Stomach (tissue), 4 donors: ENCODE measurements around the gene ENTPD2.

Experiments
- CTCF ChIP-seq, 7 experiments: fragments of 450-650 bp in 4 of 7; fragments of 200-600 bp in 3 of 7; sonication (generic) in 3 of 7; IDR thresholded peaks; one replicate each; pipeline ENCODE4 v1.5.1; 2016 to 2019; ENCODE audit warnings: antibody characterized with exemption in 7 of 7, control low read depth in 2 of 7, mild to moderate bottlenecking in 1 of 7
- POLR2AphosphoS5 ChIP-seq, 3 donors: sonication (generic); formaldehyde crosslinking; IDR thresholded peaks; one replicate each; pipeline ENCODE4 v1.6.1; 2016; ENCODE audit warnings: antibody characterized with exemption in 3 of 3

GRCh38 chr9:137066096-137066861 is 12.4 kb upstream of the ENTPD2 start:
- no peak for TF ChIP-seq CTCF (IDR thresholded peaks at IDR 0.05)
- TF ChIP-seq POLR2AphosphoS5 (IDR thresholded peaks at IDR 0.05), result no peak
